Caki2 (cell line): ENCODE results near the gene PIK3CG. TPM values are rescaled to one million over a fixed set of nuclear protein-coding genes. Genes with fewer than 3 reads are reported as not detected.
"Not testable (repeated sequence)": the region's sequence is repeated elsewhere in the genome, so short reads cannot be mapped to it uniquely, and the experiment has no call there.

Experiments
- DNase-seq: peaks from one replicate; pipeline ENCODE4 v3.0.0-alpha.2; 2015; ENCODE audit warnings: low read depth
- in situ Hi-C: cut with HindIII; loops from 2 replicates; pipeline ENCODE4 v1.10.0; 2016; ENCODE audit warnings: low sequenced_read_pairs, low pct_unique_long_range_greater_than_20kb, mixed read lengths
- total RNA-seq: library from RNA; depleted of rRNA; stranded (reverse); fragments of >200 nt; shearing (Covaris generic); gene quantifications from 2 replicates; pipeline ENCODE4 v1.2.3, GENCODE V29; 2014; ENCODE audit warnings: low replicate concordance

The PIK3CG gene
- total RNA-seq, 1 experiment from 2014 or later, result not detected

DNA sequence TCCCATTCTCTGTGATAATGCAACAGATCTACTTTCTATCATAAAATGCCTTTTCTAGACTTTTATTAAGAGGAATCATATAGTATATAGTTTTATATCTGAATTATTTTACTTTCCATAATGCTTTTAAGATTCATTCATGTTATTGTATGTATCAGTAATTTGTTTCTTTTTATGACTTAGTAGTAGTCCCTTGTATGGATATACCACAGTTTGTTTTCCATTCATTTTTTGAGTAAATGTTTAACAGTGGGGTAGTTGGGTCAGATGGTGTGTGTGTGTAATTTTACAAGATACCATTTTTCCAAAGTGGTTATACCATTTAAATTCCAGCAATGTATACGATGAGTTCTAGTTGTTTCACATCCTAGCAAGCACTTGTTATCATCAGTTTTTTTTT lies 10.4 kb downstream of the PIK3CG start:
- no peak for DNase-seq
- in situ Hi-C loops, result no loop called here

DNA sequence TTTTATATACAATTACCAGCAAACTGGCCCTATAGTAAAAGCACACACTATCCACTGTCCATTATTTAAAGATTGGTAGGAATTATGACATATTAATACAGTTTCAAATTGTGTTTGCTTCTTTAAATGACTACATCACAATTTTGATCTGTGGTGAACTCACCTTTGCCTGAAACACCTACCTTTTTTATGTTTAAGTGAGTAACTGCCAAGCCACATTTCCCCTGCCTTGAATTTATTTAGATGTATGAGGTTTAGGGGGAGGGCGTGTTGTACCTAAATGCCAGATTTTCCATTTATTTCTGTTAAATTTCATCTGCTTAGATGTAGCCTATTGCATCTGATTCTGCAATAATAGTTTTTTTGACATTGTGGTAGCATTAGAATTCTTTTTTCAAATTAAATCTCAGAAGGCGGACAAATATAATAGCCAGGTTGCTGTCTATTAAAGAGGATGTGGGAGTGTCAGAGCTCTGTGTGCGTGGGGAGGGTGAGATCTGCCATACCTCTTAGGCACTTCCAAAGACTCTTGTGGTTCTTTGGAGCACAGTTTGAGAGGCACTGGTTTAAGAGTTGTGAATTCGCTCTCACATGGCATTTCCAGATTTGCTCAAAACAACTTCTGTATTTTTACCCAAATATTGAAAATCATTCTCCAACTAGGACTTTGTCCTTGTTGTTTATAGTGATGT lies 13.8 kb downstream of the PIK3CG start:
- in situ Hi-C loops, result no loop called here
- DNase-seq, result no peak

DNA sequence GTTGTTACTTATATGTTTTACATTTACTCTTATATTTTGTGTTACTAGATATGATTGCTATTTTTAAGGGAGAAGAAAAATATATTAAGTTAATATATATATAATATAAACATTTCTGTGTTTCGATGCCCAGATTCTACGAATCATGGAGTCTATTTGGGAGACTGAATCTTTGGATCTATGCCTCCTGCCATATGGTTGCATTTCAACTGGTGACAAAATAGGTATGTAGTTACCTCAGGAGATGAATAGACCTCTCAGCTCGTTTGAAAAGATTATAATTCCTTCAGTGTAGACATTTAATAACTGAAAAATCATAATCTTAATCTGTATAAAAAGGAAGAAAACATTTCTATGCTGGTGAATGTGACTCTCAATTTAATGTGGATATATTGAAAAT lies 16.9 kb downstream of the PIK3CG start:
- DNase-seq, result no peak
- in situ Hi-C loops, result no loop called here

DNA sequence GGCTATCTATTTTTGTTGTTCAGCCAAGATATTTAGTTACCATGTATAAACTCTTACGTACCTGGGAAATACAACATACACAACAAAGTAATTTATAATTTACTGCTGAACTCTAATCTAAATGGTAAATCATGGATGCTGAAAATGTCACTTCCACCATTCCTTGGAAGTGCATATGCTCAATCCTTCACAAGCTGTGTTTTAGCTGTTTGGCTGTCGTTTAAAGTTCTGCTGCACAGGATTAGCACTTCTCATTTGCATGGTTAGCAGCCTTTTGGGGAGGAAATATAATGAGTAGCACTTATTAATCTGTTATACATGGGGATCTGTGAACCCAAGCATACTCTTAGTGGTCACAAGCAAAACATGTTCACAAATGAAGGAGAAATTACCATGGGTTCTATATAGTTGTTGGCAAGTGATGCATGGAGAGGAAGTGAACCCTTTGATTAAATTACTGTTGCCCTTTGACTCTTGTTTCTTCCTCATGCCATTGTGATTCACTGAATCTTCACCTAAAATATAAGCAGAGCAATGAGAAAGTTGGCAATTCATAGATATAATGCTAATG lies 18.5 kb downstream of the PIK3CG start:
- in situ Hi-C loops, result no loop called here

DNA sequence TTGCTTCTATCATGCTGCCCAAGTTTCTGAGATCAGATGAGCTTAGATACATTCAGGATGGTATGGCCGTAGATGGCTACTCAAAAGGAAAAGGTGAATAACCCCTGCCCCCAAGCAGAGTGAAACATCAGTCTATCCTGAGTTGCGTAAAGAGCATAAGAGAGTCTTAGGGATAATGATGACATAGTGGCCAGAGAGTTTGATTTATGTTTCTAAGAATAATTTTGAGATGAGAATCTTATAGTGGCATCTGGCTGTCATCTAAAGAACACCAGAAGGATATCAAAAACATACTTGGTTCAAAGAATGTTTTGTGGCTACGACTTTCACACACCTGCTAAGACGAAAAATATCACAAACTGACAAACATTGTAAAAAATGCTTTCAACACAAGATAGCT lies 20.6 kb downstream of the PIK3CG start:
- DNase-seq, result no peak
- in situ Hi-C loops, result no loop called here

More for the DNA sequence above, 18.5 kb downstream of the PIK3CG start:
- DNase-seq, result no peak

DNA sequence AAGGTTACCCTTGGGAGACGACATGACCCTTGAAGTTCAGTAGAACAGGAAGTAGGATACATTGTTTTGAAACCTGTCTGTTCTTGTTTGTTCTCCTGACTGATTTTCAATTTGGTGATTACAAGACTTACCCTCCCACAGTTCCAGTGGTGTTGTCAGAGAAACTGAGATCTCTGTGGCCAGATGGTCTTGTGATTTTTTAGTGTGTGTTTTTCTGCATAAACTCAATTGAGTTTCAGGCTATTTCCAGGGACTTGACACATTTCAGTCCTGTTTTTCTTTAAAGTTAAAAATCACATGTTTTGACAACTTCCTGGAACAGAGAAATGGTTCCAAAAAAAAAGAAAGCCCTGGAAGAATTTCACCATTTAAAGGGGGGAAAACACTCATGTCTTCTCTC lies 22.3 kb downstream of the PIK3CG start:
- DNase-seq, result no peak
- in situ Hi-C loops, result no loop called here

DNA sequence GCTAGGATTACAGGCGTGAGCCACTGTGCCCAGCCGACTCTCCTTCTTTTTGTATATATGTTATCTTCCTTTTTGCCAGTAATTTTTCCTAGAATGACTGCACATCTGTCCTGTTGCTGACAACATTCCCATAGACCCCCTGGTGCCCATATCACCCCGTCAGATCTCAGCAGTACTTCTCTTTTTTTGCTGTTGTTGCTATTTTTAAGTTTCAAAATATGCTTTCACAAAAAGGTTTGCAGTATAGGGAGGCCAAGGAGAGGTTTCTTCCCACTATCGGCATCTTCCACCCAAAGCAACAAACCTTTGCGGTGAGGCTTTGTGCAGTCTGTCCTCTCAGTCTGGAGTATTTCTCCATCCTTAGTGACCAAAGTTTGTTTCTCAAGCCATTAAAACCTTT lies 23.1 kb downstream of the PIK3CG start:
- DNase-seq, result no peak
- in situ Hi-C loops, result no loop called here

DNA sequence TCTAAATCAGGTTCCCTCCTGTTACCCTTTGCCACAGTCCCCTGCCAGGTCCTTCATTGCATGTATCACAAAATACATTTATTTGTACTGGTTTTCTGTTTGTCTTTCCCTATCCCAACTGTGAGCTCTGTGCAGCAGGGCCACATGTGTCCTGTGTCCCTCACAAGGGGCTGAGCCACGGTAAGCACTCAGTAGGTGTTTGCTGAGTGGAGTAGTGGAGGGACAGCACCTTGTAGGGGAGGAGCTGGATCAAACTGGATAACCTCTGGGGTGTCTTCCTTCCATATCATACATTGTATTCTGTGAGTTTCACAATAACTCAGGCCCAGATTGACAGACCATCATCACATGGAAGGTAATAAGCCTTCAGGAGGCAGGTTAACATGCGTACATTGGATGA lies 25.9 kb downstream of the PIK3CG start:
- in situ Hi-C loops, result no loop called here
- no peak for DNase-seq

DNA sequence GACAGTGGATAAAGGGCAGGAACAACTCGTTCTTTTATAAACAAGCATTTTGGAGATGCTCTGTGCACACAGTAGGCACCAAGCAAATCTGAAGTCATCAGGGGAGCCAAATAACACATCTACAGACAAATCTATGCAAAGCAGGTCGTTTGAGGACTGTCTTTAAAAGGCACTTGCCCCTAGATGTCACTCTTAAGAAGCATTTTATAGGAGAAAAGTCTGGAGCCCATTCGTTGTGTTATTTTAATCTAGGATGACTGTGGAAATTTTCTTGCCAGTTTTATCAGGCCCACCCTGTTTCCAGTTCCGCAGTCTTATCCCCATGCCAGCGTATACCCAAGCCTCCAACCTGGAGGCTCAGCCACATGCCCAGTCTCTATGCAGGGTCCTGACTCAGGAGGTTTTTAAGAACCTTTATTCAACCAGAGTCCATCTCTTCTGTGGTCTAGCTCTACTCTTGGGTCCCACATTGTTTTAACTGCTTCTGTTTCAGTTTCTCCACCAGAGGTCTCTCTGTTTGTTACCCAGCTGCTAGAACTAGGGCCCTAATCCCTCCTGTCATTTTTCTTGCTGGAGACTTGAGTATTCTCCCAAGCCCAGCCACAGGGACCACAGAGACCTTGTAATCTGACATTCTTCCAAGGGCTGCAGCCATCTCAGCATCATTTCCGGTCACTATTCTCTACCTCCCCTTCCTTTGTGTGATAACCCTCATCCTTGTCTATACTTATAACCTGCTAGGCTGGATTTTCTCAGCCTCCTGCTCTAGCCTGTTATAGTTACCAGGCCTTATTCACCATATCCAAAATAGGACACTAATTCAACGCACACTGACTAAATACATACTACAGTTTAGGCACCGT lies 26.7 kb downstream of the PIK3CG start:
- in situ Hi-C loops, result no loop called here
- DNase-seq, result no peak

DNA sequence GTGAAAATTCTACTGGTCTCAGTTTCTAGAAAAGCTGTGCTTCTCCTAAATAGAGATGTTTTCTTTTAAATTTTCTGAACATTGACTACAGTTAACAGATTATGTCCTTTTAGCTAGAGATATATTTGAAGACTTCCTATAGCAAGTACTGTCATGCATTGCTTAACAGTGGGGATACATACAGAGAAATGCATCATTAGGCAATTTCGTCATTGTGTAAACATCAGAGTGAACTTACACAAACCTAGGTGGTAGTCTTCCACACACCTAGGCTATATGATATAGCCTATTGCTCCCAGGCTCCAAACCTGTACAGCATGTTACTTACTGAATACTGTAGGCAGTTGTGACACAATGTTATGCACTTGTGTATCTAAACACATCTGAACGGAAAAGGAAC lies 28.5 kb downstream of the PIK3CG start:
- no peak for DNase-seq
- in situ Hi-C loops, result no loop called here

DNA sequence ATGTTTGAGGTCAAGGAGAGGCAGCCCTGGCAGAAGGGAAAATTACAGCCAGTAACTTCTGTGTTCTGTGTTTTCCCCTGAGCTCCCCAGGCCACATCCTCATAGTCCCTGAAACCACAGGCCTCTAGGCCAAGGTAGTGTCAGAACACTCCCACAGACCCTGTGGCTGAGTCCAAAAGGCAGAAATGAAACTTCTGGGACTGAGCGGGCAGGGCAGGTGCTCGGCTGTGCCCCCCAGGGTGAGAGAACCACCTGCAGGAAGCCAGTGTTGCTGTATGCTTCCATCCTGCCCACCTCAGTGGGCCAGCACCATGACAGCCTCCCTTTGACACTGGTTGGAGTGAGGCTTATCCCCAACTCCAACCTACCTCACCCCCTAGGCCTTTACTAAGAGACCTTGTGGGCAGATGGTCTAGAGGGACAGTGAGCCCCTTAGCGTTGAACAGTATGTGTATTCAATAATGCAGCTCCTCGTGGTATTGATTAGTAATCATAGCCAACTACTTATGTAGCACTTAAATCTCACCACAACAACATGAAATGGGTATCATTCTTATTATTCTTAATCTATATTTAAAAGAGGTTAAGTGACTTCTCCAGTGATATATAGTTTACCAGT lies 30.3 kb downstream of the PIK3CG start:
- no peak for DNase-seq
- in situ Hi-C loops, result no loop called here

DNA sequence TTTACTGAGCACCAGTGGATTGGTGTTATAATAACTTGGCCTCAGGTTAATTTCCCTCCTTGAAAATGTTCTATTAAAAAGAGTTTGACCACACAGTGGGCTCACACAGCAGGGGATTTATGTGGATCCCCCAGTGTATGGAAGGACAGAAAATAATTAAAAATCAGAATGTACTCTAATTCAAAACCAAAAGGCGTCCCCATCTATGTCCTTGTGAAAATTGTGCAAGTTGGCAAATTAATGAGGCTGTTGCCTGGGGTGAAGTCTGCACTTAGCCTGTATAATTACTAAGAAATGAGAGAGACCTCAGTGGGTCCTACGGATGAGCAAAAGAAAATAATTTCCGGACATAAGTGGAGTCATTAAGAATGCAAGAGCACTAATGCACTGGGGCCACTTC lies 31.1 kb downstream of the PIK3CG start:
- DNase-seq, result no peak
- in situ Hi-C loops, result no loop called here

DNA sequence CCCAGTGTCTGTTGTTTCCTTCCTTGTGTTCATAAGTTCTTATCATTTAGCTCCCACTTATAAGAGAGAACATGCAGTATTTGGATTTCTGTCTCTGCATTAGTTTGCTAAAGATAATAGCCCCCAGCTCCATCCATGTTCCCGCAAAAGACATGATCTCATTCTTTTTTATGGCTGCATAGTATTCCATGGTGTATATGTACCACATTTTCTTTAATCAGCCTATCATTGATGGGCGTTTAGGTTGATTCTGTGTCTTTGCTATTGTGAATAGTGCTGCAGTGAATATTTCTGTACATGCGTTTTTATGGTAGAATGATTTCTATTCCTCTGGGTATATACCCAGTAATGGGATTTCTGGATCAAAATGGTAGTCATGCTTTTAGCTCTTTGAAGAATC lies 32.5 kb downstream of the PIK3CG start:
- DNase-seq, in situ Hi-C loops: not testable (repeated sequence)

DNA sequence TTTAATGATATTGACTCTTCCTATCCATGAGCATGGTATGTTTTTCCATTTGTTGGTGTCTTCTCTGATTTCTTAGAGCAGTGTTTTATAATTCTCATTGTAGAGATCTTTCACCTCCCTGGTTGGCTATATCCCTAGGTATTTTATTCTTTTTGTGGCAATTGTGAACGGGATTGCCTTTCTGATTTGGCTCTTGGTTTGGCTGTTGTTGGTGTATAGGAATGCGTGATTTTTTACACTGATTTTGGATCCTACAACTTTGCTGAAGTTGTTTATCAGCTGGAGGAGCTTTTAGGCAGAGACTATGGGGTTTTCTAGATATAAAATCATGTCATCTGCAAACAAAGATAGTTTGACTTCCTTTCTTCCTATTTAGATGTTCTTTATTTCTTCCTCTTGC lies 33.9 kb downstream of the PIK3CG start:
- DNase-seq, result not testable (repeated sequence)

DNA sequence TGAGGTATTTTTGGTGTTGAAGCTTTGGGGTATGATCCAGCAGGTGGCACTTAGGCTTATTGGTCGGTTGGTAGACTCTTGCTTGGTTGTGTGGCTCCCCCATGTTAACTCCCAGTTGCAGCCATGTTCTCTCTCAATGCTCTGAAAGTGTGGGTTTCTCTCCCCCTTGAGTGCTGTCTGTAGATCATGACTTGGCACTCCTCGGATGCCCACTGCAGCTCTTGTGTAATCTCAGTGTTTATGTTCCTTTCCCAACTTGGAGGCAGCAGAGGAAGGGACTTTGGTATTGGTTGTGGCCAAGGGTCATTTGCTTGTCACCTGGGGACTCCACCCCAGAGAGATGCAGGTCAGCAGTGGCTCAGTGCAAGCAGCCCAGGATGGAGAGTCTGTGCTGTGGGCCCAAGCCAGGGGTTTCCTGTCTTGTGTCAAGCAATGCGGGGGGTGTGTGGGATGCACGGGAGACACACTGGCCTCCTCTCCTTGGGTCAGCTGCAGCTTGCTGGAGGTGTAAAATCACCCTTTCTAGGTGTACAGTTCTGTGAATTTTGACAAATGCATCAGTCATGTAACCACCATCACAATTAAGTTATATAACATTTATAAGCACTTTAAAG lies 36.9 kb downstream of the PIK3CG start:
- in situ Hi-C loops, result no loop called here
- DNase-seq, result no peak

More for the DNA sequence above, 33.9 kb downstream of the PIK3CG start:
- in situ Hi-C loops, result not testable (repeated sequence)

DNA sequence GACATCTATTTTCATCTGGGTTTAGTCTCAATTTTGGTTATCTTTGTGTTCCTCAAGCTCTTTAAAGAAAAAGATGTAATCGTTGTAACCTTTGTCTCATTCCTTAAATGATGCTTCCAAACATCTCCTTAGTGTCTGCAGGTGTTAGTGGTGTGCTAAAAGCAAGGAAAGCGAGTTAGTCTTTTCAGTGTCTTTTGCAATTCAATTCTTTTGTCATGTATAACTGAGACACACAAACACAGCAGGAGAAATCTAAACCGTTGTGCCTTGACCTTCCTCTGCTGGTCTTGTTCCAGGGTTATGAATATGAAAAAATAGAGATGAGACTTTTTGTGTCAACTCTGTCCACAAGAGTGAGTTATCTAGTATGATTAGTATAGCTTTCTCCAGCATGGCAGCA lies 40.7 kb downstream of the PIK3CG start:
- DNase-seq, result no peak
- in situ Hi-C loops, result no loop called here

DNA sequence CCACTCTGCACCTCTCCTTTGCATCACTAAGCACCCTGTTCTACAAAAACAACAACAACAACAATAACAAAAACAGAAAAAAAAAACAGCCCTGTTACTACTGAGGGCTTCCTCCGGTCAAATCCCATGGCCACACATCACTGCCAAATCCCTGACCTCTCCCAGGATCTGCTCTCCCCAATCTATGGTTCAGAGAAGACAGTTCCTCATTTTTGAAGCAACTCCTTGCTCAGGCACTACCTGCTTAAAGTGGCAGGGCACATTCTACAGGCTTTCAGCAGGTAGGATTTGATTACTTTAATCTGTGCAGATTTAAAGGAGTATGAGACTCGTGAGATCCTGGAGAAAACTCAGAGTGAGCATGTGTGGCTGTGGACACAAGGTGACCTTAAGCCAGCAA lies 46.9 kb downstream of the PIK3CG start:
- in situ Hi-C loops, result no loop called here
- no peak for DNase-seq

DNA sequence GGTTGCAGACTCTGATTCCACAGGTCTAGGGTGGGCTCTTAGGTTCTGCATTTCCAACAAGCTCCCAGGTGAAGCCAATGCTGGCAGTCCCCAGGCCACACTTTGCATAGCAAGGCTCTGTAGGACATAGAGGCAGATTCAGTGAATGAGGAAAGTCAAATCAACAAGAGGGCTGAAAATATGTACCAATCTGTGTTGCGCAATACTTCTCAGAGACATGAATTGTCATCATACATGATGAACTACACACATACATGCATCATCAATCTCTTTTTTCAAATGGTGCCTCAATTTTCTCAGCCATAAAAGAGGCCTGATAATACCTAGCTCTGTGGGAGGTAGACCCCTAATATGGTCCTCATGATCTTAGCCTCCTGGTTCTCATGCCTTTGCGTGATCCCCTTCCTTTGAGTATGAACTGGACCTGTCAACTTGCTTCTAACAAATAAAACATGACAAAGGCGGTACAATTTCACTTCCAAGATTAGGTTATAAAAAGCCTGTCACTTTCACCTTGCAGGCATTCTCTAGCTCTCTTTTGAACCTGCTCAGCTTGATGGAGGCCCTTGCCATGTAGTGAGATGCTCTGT lies 49.0 kb downstream of the PIK3CG start:
- in situ Hi-C loops, result no loop called here
- no peak for DNase-seq
